NCI-H146 treated with DMSO at 0.1 percent for 48 hours (cell line): ENCODE results near the gene KRI1.
"Not testable (repeated sequence)": the region's sequence is repeated elsewhere in the genome, so short reads cannot be mapped to it uniquely, and the experiment has no call there.

Source experiments
- DNase-seq: peaks from one replicate; lab custom pipeline; 2025; ENCODE audit not compliant: unreplicated experiment; lab: John Stamatoyannopoulos, UW

KRI1 gene

GRCh38 chr19:10550336-10550735 is 15.5 kb downstream of the KRI1 start:
- DNase-seq = no peak

DNA sequence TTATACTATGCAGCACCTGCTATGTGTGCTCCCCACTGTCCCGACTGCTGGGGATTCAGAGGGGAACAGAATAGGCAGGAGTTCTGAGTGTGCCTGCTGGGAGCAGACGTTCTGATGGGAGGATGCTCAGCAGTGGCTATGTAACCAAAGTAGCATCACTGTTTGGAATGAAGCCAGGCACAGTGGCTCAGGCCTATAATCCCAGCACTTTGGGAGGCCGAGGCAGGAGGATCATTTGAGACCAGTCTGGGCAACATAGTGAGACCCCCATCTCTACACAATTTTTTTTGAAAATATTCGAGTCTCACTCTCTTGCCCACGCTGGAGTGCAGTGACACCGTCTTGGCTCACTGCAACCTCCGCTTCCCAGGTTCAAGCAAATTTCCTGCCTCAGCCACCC is 16.1 kb downstream of the KRI1 start:
- no peak for DNase-seq

DNA sequence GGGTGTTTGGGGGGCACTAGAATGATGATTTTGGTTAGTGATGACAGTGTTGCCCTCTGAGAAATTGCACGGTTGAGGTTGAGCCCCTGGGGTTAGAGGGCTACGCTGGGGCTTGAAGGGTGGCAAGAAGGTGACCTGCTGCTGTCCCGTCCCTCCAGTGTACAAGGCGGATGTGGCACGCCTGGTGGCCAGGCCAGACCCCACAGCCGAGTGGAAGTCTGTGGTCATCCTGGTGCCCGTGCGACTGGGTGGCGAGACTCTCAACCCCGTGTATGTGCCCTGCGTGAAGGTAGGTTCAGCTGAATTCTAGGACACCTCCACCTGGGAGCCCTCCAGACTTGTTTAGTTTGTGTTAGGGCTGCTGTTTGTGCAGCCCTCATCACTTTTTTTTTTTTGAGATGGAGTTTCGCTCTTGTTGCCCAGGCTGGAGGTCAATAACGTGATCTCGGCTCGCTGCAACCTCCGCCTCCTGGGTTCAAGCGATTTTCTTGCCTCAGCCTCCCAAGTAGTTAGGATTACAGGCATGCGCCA is 17.0 kb downstream of the KRI1 start:
- no peak for DNase-seq

- DNase-seq = no peak
Observed at GRCh38 chr19:10546817-10547216, 19.0 kb downstream of the KRI1 start.

GRCh38 chr19:10544753-10545251 is 21.0 kb downstream of the KRI1 start:
- no peak for DNase-seq

- no peak for DNase-seq
Observed at GRCh38 chr19:10544242-10544752, 21.5 kb downstream of the KRI1 start.

GRCh38 chr19:10543420-10544241 is 22.2 kb downstream of the KRI1 start, which contains the start of gene ATG4D:
TSS of gene ATG4D (plus strand) at chr19:10543904. CDS start at chr19:10544091, 187 bp downstream.
- peak; percentile 81 for DNase-seq

DNA sequence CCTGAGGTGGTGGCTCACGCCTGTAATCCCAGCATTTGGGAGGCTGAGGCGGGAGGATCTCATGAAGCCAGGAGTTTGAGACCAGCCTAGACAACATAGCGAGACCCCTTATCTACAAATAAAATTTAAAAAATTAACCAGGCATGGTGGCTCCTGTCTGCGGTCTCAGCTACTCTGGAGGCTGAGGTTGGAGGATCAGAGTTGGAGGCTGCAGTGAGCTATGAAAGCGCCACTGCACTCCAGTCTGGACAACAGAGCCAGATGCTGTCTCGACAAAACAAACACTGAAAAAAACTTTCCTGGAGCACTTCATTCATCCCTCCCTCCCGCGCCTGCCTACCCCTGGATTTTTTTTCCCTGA is 22.8 kb downstream of the KRI1 start:
- DNase-seq = no peak

GRCh38 chr19:10539016-10539415 is 26.8 kb downstream of the KRI1 start:
- DNase-seq = not testable (repeated sequence)

DNA sequence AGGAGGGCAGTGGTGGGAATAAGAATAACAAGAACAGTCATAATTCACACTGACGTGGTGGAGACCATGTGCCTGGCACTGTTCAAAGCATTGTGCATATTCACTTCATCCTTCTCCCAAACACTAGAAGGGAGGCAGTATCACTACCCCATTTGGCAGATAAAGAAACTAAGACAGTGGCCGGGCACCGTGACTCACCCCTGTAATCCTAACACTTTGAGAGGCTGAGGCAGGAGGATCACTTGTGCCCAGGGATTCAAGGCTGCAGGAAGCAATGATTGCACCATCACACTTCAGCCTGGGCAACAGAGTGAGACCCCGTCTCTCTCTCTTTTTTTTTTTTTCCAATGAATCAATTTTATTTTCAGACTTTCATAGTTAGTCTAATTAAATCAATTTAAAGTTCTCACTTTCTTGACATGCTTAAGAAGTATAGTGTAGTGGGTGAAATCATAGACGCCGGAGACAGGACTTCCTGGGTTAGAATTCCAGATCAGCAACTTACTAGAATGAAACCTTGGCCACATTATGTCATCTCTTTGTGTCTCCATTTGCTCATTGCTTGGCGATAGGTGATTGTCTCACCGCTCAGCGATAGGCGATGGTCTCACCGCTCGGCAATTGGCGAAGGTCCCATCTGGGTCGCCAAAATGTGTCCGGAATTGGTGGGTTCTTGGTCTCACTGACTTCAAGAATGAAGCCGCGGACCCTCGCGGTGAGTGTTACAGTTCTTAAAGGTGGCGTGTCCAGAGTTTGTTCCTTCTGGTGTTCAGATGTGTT is 27.4 kb downstream of the KRI1 start:
- no peak for DNase-seq

DNA sequence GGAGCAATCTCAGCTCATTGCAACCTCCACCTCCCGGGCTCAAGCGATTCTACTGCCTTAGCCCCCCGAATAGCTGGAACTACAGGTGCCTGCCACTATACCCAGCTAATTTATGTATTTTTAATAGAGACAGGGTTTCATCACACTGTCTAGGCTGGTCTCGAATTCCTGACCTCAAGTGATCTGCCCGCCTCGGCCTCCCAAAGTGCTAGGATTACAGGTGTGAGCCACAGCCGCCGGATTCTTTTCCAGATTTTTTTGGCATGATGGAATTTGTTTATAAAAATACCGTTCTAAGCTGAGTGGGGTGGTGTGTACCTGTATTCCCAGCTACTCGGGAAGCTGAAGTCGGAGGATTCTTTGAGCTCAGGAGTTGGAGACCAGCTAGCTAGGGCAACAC is 28.1 kb downstream of the KRI1 start:
- no peak for DNase-seq

GRCh38 chr19:10535613-10536012 is 30.2 kb downstream of the KRI1 start:
- no peak for DNase-seq

GRCh38 chr19:10533646-10534386 is 32.0 kb downstream of the KRI1 start:
- no peak for DNase-seq

DNA sequence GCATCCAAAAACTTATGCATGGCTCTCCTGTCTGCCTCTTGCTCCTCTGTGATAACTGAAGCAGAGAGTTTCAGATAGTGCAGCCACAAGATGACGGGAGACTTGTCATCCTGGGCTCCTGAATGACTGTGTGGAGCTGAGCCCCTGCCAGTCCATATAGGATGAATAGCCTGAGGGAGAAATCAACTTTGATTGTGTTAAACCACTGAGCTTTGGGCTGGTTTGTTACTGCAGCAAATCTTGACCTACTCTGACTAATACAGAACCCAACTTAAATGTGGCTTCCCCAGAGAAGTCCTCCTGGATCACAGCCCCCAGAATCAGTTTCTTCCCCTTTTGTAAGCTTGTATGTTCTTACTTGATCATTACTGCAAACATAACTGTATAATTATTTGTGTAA is 33.4 kb downstream of the KRI1 start:
- no peak for DNase-seq

DNA sequence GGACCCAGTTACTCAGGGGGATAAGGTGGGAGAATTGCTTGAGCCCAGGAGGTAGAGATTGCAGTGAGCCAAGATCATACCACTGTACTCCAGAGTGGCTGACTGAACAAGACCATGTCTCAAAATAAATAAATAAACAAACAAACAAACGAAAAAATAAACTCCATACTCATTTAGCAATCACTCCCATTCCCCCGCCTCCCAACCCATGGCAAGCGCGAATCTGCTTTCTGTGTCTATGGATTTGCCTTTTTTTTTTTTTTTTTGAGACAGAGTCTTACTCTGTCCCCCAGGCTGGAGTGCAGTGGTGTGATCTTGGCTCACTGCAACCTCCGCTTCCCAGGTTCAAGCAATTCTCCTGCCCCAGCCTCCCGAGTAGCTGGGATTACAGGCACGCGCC is 38.9 kb downstream of the KRI1 start:
- DNase-seq = not testable (repeated sequence)

DNA sequence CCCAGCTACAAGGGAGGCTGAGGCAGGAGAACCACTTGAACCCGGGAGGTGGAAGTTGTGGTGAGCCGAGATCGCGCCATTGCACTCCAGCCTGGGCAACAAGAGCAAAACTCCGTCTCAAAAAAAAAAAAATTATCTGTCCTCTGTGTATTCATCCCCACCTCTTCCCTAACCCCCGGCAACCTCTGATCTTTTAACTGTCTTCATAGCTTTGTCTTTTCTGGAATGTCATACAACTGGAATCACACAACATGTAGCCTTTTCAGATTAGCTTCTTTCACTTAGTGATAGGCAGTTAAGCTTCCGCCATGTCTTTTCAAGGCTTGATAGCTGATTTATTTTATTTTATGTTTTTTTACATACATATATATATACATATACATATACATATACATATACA is 40.2 kb downstream of the KRI1 start:
- no peak for DNase-seq

GRCh38 chr19:10523135-10523636 is 42.6 kb downstream of the KRI1 start:
- no peak for DNase-seq

- DNase-seq = no peak
Observed at GRCh38 chr19:10521461-10522171, 44.2 kb downstream of the KRI1 start.

- no peak for DNase-seq
Observed at GRCh38 chr19:10520652-10521318, 45.0 kb downstream of the KRI1 start.

GRCh38 chr19:10519421-10519820 is 46.4 kb downstream of the KRI1 start:
- no peak for DNase-seq
